ENCODE data around the gene PIP5KL1.

- TF ChIP-seq CTCF (conservative IDR thresholded peaks at IDR 0.05; ENCODE audit: low read depth in 2 of 2), result no peak
- no peak for TF ChIP-seq STAT1 (IDR thresholded peaks at IDR 0.05; ENCODE audit: unreplicated experiment)
- no peak for TF ChIP-seq ETS1 (IDR thresholded peaks at IDR 0.05)
- TF ChIP-seq, protein P1, sequence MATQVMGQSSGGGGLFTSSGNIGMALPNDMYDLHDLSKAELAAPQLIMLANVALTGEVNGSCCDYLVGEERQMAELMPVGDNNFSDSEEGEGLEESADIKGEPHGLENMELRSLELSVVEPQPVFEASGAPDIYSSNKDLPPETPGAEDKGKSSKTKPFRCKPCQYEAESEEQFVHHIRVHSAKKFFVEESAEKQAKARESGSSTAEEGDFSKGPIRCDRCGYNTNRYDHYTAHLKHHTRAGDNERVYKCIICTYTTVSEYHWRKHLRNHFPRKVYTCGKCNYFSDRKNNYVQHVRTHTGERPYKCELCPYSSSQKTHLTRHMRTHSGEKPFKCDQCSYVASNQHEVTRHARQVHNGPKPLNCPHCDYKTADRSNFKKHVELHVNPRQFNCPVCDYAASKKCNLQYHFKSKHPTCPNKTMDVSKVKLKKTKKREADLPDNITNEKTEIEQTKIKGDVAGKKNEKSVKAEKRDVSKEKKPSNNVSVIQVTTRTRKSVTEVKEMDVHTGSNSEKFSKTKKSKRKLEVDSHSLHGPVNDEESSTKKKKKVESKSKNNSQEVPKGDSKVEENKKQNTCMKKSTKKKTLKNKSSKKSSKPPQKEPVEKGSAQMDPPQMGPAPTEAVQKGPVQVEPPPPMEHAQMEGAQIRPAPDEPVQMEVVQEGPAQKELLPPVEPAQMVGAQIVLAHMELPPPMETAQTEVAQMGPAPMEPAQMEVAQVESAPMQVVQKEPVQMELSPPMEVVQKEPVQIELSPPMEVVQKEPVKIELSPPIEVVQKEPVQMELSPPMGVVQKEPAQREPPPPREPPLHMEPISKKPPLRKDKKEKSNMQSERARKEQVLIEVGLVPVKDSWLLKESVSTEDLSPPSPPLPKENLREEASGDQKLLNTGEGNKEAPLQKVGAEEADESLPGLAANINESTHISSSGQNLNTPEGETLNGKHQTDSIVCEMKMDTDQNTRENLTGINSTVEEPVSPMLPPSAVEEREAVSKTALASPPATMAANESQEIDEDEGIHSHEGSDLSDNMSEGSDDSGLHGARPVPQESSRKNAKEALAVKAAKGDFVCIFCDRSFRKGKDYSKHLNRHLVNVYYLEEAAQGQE (IDR thresholded peaks at IDR 0.05; ENCODE audit: unreplicated experiment), result no peak
Measured at GRCh38 chr9:127935765-127936221, 5.2 kb upstream of the PIP5KL1 start.
